GM18858 (cell line): ENCODE data around the gene ANKRD6.

Source experiments
- ATAC-seq: cut with Tn5 transposase; IDR thresholded peaks from one replicate; pipeline ENCODE4 v1.9.1; 2021; ENCODE audit not compliant: unreplicated experiment

ANKRD6 gene

DNA sequence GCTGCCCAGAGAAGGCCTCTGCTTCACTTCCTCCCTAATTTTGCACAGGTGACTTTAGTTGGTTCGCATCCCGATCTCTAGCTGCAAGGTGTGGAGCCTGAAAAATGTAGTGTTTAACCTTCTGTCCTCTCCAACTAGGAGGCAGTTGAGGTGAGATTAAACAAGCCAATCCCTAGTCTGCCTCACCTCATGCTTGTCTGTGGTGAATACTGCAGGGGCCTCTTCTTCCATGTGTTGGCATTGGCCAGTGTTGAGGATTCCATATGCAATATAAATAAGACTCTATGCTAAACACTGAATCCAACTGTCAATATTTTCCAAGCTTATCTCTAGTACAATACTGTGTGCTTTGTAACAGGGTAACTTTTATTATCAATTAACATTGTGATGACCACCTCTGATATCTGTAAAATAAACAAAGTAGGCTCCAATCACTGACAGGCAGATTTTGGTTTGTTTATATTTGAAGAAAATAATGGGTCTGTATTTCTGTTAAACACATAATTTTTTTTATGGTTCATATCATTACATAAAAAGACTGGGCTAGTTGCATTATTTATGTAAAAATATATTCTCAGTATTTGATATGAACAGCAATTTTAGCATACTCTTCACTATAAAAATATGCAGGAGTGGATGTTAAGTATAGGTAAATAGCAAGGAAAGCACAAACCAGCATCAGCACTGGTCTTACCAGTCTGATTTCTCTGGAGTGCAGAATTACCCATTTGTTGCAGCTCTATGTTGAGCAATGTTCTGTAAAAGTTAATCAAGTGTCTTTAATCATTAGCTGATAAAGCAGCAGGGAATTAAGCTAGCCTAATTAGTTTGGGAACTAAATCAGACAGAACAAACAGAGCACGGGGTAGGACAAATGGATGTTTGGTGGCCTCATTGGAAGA lies 74.0 kb downstream of the ANKRD6 start:
- ATAC-seq, result no peak

DNA sequence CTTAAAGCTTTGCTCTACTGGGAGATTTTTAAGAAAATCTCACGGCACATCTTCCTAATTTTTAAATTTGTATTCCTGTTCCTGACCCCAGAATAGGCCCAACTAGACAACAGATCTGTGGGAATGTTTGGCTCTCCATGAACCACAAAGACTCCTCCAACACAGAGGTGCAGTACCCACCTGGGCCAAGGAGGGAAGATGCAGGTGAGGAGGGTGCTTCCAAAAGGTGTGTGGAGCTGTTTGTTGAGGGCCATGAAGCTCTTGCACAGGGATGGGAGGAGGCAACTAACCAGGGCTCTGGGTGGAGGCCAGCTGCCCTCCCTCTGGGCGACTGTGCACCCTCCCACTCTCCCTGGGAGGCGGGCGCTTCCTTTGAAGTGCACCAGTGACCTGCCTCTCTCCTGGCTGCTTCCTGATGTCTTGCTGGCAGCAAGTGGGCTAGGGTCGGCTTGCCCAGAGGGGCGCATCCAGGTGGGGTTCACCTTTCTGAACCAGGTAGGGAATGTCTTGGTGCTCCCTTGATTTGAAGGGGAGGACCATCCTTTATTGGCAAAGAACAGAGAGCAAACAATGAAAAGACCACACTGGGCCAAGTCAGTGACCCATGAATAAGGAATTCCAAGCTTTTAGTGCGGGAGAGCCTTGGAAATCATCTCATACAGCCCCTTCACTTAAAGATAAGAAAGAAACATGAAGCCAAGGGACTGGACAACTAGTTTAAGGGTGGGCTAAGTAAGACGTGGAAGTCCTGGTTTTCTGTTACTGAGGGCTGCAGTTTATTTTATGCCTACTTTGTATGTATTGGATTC lies 76.0 kb downstream of the ANKRD6 start:
- no peak for ATAC-seq

DNA sequence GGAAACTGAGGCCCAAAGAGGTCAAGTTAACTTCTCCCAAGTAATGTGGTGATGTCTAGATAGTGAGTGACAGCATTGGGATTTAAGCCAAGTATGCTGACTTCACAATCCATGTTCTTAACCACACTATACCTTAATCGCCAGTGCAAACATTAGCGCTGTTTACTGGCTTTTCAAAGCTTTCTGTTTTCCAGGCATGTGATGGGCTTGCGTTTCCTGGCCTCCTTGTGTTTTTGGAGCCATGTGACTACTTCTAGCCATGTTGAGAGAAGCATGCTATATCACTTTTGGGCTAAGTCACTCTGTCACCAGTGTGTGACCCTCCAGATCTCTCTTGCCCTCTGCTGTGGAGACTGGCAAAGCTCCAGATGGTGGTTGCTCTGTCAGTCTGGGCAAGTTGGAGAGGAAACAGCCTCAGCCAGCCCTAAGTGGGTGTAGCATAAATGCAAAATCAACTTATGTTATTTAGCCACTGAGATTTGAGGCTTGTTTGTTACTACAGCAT lies 76.9 kb downstream of the ANKRD6 start:
- no peak for ATAC-seq

DNA sequence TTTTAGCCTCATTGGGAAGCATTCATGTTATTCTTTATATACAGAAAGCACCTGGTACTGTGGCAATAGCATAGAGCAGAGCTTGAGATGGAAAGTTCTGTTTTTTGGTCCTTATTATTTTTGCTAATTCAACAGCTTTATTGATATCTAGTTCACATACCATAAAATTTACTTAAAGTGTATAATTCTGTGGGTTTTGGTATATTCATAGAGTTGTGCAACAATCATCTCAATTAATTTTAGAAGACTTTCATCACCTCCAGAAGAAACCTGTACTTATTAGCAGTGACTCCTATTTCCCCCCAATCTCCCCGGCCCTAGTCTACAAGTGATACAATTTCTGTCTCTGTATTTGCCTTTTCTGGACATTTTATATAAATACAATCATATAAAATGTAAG lies 77.4 kb downstream of the ANKRD6 start:
- ATAC-seq, result no peak

DNA sequence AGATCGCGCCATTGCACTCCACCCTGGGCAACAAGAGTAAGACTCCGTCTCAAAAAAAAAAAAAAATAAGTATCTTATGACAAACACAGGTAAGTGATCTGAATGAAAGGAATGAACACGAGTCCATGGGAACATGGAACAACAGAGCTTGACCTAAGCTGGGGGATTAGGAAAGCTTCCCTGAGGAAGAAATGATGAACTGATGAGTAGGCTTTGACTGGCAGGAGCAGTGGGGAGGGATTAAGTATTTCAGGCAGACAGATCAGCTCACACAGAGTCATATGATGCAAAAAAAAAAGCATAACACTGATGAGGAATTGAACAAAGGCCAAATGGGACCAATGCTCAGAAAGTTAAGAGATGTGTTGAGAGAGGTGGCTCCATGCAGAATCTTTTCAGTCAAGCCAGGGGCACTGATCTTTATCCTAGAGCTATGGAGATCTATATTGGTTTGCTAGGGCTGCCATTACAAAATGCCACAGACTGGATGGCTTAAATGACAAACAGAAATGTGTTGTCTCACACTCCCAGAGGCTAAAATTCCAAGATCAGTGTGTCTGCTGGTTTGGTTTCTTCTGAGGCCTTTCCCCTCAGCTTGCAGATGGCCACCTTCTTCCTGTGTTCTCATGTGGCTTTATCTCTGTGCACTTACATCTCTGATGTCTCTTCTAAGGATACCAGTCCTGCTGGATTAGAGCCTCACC lies 85.6 kb downstream of the ANKRD6 start:
- no peak for ATAC-seq

DNA sequence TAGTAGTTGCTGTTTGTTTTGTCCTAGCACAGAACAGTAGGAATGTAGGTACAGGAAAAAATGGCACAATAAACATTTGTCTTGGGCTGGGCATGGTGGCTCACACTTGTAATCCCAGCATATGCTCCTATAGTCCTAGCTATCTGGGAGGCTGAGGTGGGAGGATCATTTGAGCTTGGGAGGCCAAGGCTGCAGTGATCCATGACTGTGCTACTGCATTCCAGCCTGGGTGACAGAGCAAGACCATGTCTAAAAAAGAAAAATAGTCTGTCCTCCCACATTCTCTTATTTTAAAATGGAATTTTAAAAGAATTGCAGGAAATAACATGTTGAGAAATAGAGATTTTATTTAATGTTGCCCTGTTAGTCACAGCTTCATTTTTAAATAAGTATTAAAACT lies 87.8 kb downstream of the ANKRD6 start:
- ATAC-seq, result no peak

DNA sequence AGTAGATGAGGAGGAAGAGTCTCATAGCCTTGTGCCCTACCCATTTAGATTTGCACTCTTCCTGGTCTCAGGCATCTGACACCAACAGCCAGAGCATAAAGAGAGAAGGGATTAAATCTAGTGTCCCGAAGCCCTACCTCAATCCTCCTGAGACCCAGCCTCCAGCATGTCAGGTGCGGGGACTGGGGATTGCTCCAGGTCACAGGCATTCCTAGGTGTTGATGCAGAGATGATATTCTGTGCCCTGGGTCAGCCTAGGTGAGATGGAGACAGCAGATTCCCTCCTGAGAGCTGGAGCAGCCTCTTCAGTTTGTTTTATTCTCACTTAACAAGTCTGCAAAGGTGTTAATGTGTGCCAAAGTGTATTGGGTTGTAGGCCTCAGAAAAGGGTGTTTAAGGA lies 89.8 kb downstream of the ANKRD6 start:
- no peak for ATAC-seq

DNA sequence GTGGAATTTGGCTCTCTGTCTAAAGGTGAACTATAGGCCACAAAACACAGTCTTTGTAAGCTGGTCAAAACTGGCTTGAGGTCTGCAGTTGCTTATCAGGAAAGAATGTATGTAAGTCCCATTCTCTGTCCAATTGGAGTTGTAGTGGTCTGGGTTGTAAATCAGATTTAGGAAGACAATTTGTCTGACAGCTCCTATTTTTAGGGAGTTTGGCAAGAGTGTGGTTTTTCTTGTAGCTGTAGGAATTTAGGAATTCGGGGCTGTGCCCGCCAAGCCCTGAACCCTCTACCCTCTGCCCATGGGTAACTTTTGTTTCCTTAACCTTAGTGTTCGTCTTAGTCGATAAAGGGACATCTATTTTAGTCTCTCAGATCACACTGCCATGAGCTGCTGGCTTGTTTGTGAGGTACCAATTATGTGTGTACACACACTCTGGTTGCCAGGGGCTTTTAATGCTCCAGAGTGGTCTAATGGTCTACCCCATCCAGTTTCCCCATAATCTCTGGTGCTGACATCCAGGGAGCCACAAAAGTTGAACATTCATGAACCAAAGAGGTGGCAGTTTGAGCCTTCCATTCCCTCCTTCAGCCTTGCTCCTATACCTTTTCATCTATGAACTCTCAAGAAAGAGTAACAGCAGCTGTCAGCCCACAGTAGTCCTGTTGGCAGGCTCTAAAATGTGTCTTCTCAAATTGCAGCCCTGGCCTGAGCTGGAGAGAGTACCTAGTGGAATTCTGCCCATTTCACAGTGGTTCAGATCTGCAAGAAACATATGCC lies 93.0 kb downstream of the ANKRD6 start:
- ATAC-seq, result no peak

DNA sequence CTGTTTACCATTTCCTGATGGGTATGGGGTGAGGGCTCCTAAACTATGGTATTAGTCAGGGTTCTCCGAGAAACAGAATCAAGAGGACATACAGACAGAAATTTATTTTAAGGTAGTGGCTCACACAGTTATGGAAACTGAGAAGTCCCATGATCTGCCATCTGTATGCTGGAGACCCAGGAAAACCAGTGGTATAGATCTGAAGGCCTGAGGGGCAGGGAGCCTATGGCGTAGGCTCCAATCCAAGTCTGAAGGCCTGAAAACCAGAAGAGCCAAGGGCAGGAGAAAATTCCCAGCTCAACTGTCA lies 93.6 kb downstream of the ANKRD6 start:
- ATAC-seq, result no peak

DNA sequence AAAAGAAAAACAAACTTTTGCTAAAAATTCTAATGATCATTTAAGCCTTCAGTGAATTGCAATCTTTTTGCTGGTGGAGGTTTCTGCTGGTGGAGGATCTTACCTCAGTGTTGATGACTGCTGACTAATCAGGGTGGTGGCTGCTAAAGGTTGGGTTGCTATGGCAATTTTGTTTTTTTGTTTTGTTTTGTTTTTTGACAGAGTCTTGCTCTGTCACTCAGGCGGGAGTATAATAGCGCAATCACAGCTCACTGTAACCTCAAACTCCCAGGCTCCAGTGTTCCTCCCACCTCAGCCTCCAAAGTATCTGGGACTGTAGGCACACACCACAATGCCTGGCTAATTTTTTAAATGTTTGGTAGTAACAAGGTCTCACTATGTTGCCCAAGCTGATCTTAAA lies 94.7 kb downstream of the ANKRD6 start:
- ATAC-seq, result no peak

DNA sequence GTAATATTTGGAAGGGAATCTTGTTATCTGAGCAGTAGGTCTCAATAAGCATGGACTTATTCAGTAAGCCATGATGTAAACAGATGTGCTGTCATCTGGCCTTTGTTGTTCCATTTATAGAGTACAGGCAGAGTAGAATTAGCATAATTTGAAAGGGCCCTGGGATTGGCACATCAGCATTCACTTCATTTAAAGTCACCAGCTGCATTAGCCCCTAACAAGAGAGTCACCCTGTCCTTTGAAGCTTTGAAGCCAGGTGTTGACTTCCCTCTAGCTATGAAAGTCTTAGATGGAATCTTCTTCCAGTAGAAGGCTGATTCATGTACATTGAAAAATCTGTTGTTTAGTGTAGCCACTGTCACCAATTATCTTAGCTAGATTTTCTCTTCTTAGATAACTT lies 95.9 kb downstream of the ANKRD6 start:
- no peak for ATAC-seq

DNA sequence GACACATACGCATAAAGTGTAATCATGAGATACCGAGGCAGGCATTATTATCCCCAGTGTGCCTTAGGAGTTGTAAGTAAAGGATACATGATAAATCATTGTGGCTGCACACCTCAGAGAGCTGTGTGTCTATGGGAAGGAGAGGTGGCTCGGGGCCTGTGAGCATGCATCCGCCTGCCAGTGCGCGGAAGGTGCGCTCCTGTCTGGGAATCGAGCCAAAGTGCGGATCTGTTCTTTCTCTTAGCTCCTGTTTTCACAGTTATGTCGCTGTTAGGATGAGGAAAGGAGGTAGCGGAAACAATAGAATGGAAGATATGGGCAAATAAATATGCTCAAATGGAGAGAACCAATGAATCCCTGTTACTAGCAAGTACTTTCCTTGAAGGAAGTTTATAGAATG lies 98.0 kb downstream of the ANKRD6 start:
- no peak for ATAC-seq

DNA sequence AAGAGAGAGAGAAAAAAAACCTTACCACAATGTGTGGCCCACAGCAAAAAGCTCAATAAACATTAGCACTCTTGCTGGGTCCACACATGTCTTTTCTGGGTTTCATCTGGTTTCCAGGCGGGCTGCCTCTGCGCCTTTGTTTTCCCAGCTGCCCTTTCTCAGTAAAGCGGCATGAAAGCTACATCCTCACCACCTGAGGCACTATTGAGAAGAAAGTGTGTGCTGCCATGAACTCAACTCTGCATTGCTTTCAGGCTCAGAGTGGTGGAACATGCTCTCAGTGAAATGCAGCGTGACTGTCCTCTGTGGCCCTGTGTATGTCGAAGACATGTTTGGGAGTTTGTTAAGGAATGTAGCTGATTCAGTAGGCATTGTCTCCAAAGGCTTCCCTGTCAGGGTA lies 103.3 kb downstream of the ANKRD6 start:
- ATAC-seq, result no peak

DNA sequence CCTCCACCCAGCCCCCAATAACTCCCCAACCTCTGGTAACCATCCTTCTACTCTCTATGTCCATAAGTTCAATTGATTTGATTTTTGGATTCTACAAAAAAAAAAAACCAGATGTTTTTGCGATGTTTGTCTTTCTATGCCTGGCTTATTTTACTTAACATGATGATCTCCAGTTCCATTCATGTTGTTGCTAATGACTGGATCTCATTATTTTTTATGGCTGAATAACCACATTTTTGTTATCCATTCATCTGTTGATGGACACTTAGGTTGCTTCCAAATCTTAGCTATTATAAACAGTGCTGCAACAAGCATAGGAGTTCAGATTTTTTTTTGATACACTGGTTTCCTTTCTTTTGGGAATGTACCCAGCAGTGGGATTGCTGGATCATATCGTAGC lies 106.8 kb downstream of the ANKRD6 start:
- ATAC-seq, result no peak

DNA sequence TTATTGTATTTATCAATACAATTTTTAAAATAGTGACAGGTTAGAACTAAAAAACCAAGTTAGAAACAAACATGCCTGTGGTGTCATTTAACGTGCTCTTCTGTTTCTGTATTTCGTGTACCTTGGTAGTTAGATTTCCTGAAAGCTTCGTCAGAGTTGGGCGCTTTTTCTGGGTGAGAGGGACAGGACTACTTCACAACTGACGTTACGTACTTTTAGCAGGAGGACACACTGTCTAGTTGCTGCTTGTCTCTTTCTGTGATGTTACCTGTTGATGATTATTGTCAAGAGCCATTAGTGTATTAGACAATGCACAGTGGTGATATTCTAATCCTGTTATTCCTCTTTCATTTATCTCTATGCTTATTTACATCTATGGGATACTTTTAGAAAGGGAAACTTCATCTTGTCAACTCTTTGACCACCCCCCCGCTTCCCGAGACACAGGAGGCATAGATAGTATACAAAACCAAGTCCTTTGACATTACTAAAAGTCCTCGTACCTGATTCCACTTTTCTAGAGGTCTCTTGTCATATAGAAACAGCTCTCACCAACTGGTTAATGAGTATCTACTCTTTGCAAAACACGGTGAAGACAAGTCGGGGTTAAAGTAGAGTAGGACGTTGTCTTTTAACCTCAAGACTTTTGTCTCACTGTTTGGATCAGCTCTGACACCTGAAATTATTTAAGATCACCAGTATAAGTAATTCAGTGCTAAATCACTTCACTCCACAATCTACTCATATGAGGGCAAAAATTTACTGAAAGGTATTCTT lies 109.3 kb downstream of the ANKRD6 start:
- no peak for ATAC-seq

DNA sequence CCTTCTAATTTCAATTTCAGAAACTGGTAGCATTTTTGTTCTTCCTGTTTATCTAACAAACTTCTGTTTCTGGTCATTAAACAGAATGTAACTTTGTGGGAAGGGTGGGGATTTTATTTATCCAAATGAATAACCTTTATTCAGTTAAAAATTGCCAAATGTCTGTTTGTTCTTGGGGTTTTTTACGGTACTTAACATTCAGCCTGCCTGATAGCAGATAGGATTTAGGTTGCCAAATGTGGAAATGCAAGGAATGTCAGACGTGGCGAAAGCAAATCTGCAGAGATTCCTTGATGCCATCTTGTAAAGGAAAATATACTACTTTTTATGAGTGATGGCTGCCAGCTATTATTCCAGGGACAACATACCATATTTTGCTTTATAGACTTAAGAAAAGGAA lies 109.9 kb downstream of the ANKRD6 start:
- no peak for ATAC-seq

DNA sequence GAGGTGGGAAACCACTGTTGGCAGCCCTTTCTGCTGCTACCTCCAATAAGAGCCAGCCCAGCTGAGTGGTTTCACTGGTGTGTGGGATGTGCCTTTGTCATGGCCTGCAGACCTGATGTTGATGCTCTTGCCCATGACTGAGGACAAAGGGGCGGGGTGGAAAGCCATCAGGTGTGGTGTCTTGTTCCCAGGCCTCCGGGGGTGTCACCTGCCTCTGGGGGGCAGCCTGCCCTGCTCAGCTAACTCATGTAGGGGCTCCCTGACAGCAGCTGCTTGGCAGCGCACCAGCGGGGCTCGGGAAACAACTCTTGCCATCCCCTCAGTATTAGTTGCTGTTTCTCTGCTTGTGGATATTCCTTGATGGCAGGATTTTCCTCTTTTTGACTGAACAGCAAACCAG lies 114.3 kb downstream of the ANKRD6 start:
- no peak for ATAC-seq

DNA sequence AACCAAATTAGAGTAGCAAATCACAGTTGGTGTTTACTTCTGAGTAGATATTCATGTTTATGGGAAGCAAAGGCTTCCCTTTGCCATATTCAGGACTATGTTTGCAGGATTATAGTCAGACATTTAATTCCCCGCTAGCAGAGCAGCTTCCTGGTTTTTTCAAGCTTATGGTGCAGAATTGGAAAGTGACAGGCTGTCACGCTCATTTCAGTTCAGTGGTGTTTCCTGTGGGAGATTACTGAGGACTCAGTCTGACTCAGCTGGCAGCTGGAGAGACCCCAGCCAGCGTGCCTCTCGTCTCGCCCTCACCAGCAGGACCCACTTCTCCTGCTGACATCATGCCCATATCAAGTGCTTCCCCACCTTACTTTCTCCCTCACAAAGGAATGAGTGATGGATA lies 120.5 kb downstream of the ANKRD6 start:
- no peak for ATAC-seq

DNA sequence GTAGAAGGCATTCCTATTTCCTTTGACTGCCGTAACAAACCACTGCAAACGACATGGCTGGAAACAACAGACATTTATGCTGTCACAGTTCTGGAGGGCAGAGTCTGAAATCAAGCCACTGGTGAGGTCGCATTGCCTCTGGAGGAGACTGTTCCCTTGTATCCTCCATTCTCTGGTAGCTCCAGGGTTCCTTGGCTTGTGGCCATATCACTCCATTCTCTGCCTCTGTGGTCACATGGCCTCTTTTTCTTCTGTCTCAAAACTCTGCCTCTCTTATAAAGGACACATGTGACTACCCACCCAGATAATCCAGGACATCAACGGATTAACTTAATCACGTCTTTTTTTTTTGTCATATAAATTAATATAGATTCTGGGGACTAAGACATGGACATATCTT lies 121.2 kb downstream of the ANKRD6 start:
- ATAC-seq, result no peak

DNA sequence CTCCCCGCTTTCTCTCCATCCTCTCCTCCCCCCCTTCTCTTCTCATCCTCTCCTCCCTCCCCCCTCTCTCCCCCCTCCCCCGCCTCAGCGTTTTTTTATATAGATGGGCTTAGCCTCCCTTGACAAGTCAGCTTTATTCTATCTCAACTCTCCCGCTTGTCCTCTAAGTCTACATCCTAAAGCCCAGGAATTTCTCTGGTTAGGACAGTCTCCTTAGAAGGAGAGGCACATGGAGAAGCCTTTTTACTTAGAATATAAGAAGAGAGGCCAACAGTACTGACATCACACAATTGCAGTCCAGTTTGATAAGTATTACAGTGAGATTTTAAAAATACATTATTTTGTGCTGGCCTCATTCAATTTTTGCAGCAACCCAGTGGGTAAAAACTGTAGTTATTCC lies 122.1 kb downstream of the ANKRD6 start:
- no peak for ATAC-seq
